ENCODE data around the gene SLC25A51.

SLC25A51 gene

DNA sequence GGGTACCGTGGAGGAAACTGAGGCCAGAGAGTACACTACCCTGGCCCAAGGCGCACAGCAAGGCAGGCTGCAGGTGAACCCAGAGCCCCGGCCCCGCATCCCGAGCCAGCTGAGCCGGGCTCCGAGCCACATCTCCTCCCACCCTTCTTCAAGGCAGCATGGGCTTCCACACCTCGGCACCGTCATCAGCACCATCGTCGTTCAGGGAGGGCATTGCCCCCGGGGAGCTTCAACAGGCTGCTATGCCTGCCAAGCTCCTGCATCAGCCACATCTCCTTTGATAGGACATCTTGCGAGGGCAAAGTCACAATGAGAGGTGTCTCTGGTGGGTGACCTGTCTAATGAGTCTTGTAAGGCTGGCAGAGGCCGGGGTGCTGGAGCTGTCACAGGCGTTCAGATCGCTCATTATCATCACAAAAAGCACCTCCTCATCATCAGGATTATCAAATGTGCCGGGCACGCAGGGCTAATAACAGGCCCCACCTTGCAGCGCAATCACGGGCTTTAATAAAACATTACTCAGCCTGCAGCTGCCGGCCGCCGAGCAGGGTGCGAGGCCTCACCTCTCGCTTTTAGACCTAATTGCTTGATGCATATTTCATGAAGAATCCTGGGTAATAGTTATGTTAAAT, 20.0 kb upstream of the SLC25A51 start:
- H3K4me3 ChIP-seq (ENCODE audit: low read length), result no peak overlapping the region
- DNase-seq (ENCODE audit: low read depth), result no peak
- H3K36me3 ChIP-seq (ENCODE audit: control insufficient read depth, insufficient read depth, low read length, severe bottlenecking), result no peaks in the 10 kb centered on the region
- peaks cover 21% of the 10 kb centered on the region for H3K4me1 ChIP-seq (ENCODE audit: control insufficient read depth, insufficient read depth, low read length)
- no peaks in the 10 kb centered on the region for H3K27me3 ChIP-seq (replicated peaks; ENCODE audit: control insufficient read depth, insufficient read depth, low read length)
- no peaks in the 10 kb centered on the region for H3K9me3 ChIP-seq (ENCODE audit: control insufficient read depth, low read length)
- H3K9ac ChIP-seq (ENCODE audit: low read length), result no peak overlapping the region

DNA sequence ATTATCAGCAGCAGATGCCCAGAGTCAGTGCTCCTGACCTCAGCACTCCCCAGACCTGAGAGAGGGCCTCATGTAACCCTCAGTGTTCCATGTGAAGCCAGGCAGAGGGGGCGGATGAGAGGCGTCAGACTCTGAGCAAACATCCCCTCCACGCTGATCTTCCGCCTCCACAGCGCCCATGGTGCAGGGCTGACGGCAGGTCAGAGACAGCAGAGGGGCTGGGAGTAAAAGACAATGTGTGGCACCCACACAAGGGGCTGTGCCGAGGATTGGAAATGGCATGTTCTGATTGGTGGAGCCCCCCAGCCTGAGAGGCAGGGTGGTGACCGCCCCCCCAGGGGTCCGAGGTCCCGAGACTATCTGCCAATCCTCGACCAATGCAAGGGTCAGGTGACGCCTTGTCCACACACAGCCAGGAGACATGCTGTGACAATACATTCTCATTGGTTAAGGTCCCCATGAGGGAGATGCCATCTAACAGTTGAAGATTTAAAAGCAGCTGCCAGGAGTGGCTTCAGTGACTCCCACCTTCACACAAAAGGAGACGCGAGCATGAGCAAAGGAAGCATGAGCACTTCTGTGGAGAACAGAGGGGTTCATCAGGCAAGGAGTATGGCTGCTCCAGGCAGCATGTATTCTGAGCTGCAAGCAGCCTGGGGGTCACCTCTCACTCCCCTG, 19.3 kb upstream of the SLC25A51 start:
- Histone ChIP-seq H3K9ac (ENCODE audit: low read length) (no peak overlapping the region), H3K36me3 (ENCODE audit: control insufficient read depth, insufficient read depth, low read length, severe bottlenecking) (peaks cover 5% of the 10 kb centered on the region), H3K9me3 (ENCODE audit: control insufficient read depth, low read length) (no peaks in the 10 kb centered on the region), H3K4me1 (ENCODE audit: control insufficient read depth, insufficient read depth, low read length) (peaks cover 16% of the 10 kb centered on the region), H3K4me3 (ENCODE audit: low read length) (no peak overlapping the region), H3K27me3 (replicated peaks; ENCODE audit: control insufficient read depth, insufficient read depth, low read length) (no peaks in the 10 kb centered on the region)
- DNase-seq (ENCODE audit: low read depth), result no peak

DNA sequence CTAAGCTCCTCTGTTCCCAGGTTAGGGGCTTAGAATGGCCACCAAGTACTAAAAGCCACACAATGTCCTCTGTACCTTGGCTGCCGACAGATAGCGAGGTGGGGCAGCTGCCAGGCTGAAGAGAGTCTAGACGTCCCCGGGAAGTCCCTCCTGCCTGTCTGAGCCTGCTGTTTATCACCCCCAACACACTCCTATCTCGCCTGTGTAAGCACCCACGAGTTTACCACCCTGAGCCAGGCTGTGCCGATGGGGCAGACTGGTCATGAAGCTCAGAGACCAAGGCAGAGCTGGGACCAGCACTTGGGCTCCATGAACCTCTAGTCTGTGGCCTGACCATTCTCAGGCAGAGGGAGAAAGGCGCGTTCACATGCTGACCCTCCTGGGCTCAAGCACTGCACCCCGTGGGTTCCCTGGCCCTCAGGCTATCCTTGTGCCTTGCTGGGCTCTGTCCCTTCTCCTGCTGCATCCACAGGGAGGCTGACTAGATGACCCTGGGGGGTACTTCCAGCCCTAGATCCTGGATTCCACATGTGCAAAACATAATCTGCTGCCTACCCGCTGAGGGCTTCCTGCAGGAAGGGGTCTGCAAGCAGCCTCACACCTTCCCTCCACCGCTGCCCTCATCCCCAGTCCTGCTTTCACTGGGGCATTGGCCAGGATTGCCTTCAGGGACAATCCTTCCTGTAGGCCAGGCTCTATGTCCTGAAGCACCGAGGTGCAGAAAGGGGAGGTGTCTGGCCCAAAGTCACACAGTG, 18.6 kb upstream of the SLC25A51 start:
- peaks cover 10% of the 10 kb centered on the region for H3K36me3 ChIP-seq (ENCODE audit: control insufficient read depth, insufficient read depth, low read length, severe bottlenecking)
- H3K27me3 ChIP-seq (replicated peaks; ENCODE audit: control insufficient read depth, insufficient read depth, low read length), result no peaks in the 10 kb centered on the region
- no peak for DNase-seq (ENCODE audit: low read depth)
- H3K4me3 ChIP-seq (ENCODE audit: low read length), result no peak overlapping the region
- H3K9ac ChIP-seq (ENCODE audit: low read length), result no peak overlapping the region
- H3K4me1 ChIP-seq (ENCODE audit: control insufficient read depth, insufficient read depth, low read length), result peaks cover 10% of the 10 kb centered on the region
- H3K9me3 ChIP-seq (ENCODE audit: control insufficient read depth, low read length), result no peaks in the 10 kb centered on the region

DNA sequence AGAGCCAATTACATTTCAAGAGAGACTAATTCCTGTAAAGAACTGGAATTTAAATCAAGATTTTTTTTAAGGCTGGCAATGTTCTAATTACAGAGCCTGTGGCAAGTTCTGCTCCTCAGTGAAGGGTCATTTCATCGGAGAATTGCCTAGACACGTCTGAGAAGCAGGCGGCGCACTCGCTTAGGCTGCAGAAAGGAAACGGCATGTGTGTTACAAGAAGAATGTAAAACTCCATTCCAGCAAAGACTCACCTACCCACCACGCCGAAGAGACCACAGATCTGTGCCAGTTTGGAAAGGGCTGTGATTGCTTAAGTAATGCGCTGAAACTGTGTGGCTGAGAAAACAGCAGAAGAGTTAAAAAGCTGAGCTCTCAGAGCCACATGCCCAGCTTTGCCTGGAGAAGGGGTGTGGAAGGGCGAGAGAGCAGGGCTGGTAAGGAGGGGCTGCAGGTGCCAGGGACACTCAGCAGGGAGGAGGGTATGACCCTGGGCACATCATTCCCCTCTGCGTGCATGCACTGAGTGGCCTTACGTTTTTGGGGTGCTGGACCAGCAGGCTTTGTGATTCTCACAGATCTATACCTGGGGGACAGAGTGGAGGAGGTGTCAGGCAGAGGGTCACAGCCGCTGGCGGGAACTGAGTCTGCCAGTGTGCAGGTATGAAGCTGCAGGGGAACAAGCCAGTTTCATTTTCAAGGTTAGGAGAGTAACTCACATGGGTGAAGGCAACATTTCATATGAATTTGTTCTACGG, 17.8 kb upstream of the SLC25A51 start:
- Histone ChIP-seq H3K9me3 (ENCODE audit: control insufficient read depth, low read length) (no peaks in the 10 kb centered on the region), H3K9ac (ENCODE audit: low read length) (no peak overlapping the region), H3K4me1 (ENCODE audit: control insufficient read depth, insufficient read depth, low read length) (peaks cover 10% of the 10 kb centered on the region), H3K27me3 (replicated peaks; ENCODE audit: control insufficient read depth, insufficient read depth, low read length) (no peaks in the 10 kb centered on the region), H3K4me3 (ENCODE audit: low read length) (no peak overlapping the region), H3K36me3 (ENCODE audit: control insufficient read depth, insufficient read depth, low read length, severe bottlenecking) (peaks cover 10% of the 10 kb centered on the region)
- no peak for DNase-seq (ENCODE audit: low read depth)

DNA sequence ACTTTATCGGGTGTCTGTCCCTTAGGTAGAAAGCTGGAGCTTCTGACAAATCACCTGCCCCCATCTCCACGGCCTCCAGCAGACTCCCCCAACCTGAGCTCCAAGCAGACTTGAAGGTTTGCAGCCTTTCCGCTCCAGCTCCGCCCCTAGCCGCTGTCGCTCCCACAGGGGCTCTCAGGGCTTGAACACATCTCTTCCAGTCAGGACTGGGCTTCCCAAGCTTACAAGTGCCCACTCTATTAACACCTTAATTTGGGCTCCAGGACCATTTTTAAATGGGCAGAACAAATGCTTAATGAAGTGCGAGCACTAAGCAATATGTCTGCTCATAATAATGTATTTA, 17.2 kb upstream of the SLC25A51 start:
- H3K36me3 ChIP-seq (ENCODE audit: control insufficient read depth, insufficient read depth, low read length, severe bottlenecking), result peaks cover 10% of the 10 kb centered on the region
- no peak overlapping the region for H3K4me3 ChIP-seq (ENCODE audit: low read length)
- DNase-seq (ENCODE audit: low read depth), result no peak
- H3K4me1 ChIP-seq (ENCODE audit: control insufficient read depth, insufficient read depth, low read length), result peaks cover 5% of the 10 kb centered on the region
- H3K9ac ChIP-seq (ENCODE audit: low read length), result no peak overlapping the region
- no peaks in the 10 kb centered on the region for H3K9me3 ChIP-seq (ENCODE audit: control insufficient read depth, low read length)
- H3K27me3 ChIP-seq (replicated peaks; ENCODE audit: control insufficient read depth, insufficient read depth, low read length), result no peaks in the 10 kb centered on the region

DNA sequence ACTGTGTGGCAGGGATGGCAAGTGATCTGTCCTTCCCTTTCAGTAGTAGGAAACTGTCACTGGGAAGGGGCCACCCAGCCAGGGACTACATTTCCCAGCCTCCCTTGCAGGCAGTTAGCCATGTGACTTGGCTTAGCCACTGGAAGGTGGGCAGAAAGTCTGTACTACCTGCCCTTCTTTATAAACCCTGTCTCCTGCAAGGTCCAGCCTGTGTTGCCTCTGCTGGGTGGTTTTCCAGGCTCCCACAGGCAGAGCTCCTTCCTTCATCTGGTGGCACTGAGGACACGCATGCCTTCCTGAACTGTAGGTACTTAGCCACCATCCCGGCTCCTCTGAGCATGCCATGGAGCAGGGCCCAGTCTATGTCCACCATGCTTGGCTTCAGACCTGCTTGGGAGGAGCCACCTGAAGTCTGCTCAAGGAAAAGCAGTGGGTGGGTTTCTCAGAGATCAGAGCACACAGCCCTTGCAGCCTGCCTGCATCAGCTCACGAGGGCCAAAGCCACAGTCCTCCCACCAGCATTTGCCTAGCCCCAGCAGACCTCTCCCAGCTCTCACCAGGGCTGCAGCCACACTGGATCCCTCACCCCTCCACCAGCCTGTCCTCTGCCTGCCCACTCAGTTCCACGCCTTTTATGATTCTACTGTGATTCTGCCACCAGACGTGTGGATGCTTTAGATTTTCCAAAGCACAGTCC, 16.7 kb upstream of the SLC25A51 start:
- no peak for DNase-seq (ENCODE audit: low read depth)

DNA sequence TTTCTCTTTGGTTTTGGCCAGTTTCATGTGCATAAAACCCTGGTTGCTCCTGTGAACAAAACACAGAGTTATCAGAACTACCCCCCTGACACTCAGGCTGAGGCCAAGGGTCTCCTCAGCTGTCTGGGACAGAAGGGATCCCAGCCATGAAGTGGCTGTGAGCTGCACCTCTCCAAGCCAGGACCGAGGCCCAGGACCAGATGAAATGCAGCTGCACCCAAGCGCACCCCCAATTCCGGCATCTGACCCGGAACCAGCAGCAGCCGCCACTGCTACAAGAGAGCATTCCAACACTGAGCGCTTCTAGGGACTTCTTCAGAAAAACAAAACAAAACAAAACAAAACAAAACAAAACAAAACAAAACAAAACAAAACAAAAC, 16.0 kb upstream of the SLC25A51 start:
- Histone ChIP-seq H3K9ac (ENCODE audit: low read length) (no peak overlapping the region), H3K36me3 (ENCODE audit: control insufficient read depth, insufficient read depth, low read length, severe bottlenecking) (peaks cover 10% of the 10 kb centered on the region), H3K4me1 (ENCODE audit: control insufficient read depth, insufficient read depth, low read length) (peaks cover 4% of the 10 kb centered on the region), H3K27me3 (replicated peaks; ENCODE audit: control insufficient read depth, insufficient read depth, low read length) (no peaks in the 10 kb centered on the region), H3K4me3 (ENCODE audit: low read length) (no peak overlapping the region), H3K9me3 (ENCODE audit: control insufficient read depth, low read length) (no peaks in the 10 kb centered on the region)
- no peak for DNase-seq (ENCODE audit: low read depth)

More for the DNA sequence above, 16.7 kb upstream of the SLC25A51 start:
- no peak overlapping the region for H3K4me3 ChIP-seq (ENCODE audit: low read length)
- H3K27me3 ChIP-seq (replicated peaks; ENCODE audit: control insufficient read depth, insufficient read depth, low read length), result no peaks in the 10 kb centered on the region
- no peak overlapping the region for H3K9ac ChIP-seq (ENCODE audit: low read length)
- no peaks in the 10 kb centered on the region for H3K9me3 ChIP-seq (ENCODE audit: control insufficient read depth, low read length)
- H3K4me1 ChIP-seq (ENCODE audit: control insufficient read depth, insufficient read depth, low read length), result peaks cover 4% of the 10 kb centered on the region
- peaks cover 10% of the 10 kb centered on the region for H3K36me3 ChIP-seq (ENCODE audit: control insufficient read depth, insufficient read depth, low read length, severe bottlenecking)

DNA sequence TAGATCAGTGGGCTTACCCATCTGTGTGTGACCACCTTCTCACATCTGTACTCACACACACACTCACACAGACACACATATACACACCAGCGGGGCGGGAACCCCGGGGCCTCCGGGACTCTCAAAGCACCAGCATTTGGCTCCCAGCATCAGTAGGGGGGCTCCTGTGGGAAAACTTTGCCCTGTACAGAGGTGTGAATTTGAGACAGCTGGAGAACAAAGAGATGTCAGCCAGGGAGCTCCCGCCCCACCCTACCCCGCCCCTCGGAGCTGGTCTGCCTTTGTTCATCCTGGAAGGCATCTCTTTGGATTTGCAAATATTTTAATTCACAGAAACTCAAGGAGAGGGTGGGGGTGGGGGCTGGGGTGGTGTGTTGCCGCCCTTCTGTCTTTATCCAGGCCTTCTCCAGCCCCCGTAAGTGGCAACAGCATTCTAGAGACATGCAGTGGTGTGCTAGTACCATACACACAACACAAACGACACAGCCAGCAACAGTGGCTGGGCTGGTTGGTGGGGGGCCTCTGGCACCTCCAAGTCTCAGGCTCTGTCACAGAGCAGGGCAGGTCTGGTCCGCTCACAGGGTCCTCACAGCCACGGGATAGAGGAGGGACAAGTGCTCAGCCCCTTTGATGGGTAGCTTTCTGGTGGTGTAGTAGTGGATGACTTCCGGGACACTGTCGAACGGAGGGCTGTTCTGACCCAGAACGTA, 15.5 kb upstream of the SLC25A51 start:
- H3K4me1 ChIP-seq (ENCODE audit: control insufficient read depth, insufficient read depth, low read length), result peaks cover 4% of the 10 kb centered on the region
- peaks cover 10% of the 10 kb centered on the region for H3K36me3 ChIP-seq (ENCODE audit: control insufficient read depth, insufficient read depth, low read length, severe bottlenecking)
- no peak overlapping the region for H3K9ac ChIP-seq (ENCODE audit: low read length)
- DNase-seq (ENCODE audit: low read depth), result no peak
- no peak overlapping the region for H3K4me3 ChIP-seq (ENCODE audit: low read length)
- H3K9me3 ChIP-seq (ENCODE audit: control insufficient read depth, low read length), result no peaks in the 10 kb centered on the region
- H3K27me3 ChIP-seq (replicated peaks; ENCODE audit: control insufficient read depth, insufficient read depth, low read length), result no peaks in the 10 kb centered on the region

DNA sequence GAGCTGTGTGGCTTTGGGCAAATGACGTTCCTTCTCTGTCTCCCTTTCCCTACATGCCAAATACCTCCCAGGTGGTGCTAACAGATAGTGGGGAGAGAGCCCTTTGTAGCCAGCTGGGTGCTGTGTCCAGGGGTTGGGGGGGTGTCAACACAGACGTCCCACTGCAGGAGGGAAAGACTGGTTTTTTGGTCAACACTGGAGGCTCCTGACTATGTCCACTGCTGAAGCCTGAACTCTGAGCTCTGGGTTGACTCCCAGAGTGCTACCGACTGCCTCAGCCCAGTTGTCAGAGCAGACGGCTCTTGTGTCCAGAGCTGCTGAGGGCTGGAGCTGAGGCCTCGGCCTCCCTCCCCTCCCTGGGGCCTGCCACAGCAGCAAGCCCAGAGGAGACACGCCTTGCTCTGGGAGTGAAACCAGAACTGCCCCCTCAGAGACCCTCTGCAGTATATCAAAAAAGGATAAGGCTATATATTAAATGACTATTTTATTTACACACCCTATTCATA, 14.8 kb upstream of the SLC25A51 start:
- no peaks in the 10 kb centered on the region for H3K9me3 ChIP-seq (ENCODE audit: control insufficient read depth, low read length)
- H3K27me3 ChIP-seq (replicated peaks; ENCODE audit: control insufficient read depth, insufficient read depth, low read length), result no peaks in the 10 kb centered on the region
- no peak overlapping the region for H3K4me3 ChIP-seq (ENCODE audit: low read length)
- H3K9ac ChIP-seq (ENCODE audit: low read length), result no peak overlapping the region
- no peak for DNase-seq (ENCODE audit: low read depth)
- H3K36me3 ChIP-seq (ENCODE audit: control insufficient read depth, insufficient read depth, low read length, severe bottlenecking), result peaks cover 10% of the 10 kb centered on the region
- H3K4me1 ChIP-seq (ENCODE audit: control insufficient read depth, insufficient read depth, low read length), result peaks cover 4% of the 10 kb centered on the region
